Central memory CD8-positive, alpha-beta T cell (primary cell): ENCODE measurements around the gene LRP1.

ENCODE experiments used
- ATAC-seq: fragments of 150-1000 bp; cut with Tn5 transposase; replicated peaks from 2 replicates; pipeline ENCODE4 v1.10.0; 2022; ENCODE audit warnings: mild to moderate bottlenecking, moderate FRiP score, moderate number of reproducible peaks; ENCODE audit not compliant: poor library complexity, severe bottlenecking; ENCODE audit errors: extremely low read depth
- DNase-seq, 2 donors: peaks; one replicate each; pipeline ENCODE4 v3.0.0; 2021; ENCODE audit warnings: low spot score in 2 of 2
- H3K27ac Mint-ChIP-seq: one replicate; pipeline ENCODE4 v1.8.0; 2022; ENCODE audit warnings: low read depth, mild to moderate bottlenecking, moderate library complexity, mixed read lengths
- H3K27me3 Mint-ChIP-seq: one replicate; pipeline ENCODE4 v1.8.0; 2022; ENCODE audit warnings: mixed read lengths
- H3K36me3 Mint-ChIP-seq: one replicate; pipeline ENCODE4 v1.8.0; 2022; ENCODE audit warnings: mild to moderate bottlenecking, moderate library complexity, mixed read lengths; ENCODE audit not compliant: insufficient read depth
- H3K4me1 Mint-ChIP-seq: one replicate; pipeline ENCODE4 v1.8.0; 2022; ENCODE audit warnings: mixed read lengths
- H3K4me3 Mint-ChIP-seq: one replicate; pipeline ENCODE4 v1.8.0; 2022; ENCODE audit warnings: mild to moderate bottlenecking, moderate library complexity, mixed read lengths
- H3K9me3 Mint-ChIP-seq: one replicate; pipeline ENCODE4 v1.8.0; 2022; ENCODE audit warnings: mixed read lengths

The LRP1 gene

DNA sequence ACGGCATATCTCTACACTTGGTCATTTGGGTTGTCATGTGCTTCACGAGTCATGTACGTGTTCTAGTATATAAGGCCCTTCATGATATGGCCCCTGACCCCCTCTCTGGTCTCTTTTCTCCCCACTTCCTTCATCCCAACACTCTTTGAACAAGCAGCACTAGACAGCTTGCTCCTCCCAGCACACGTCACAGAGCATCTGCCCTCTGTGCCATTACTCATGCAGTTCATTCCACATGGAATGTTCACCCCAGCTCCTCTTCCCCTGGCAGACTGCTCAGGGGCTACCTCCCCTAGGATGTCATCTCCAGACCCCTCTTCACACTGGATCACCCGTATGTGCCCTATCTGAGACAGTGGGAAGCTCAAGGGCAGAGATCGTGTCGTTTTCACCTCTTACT lies 33.2 kb downstream of the LRP1 start:
- ATAC-seq: no peak

GRCh38 chr12:57162553-57163125 lies 34.4 kb downstream of the LRP1 start:
- H3K27ac Mint-ChIP-seq: no peak overlapping the region
- H3K27me3 Mint-ChIP-seq: peaks cover 11% of the 10 kb centered on the region
- peaks cover 7% of the 10 kb centered on the region for H3K4me1 Mint-ChIP-seq
- H3K4me3 Mint-ChIP-seq: no peak overlapping the region
- no peaks in the 10 kb centered on the region for H3K36me3 Mint-ChIP-seq
- no peak for ATAC-seq
- H3K9me3 Mint-ChIP-seq: no peaks in the 10 kb centered on the region
- no peak for DNase-seq

More for the DNA sequence above, 33.2 kb downstream of the LRP1 start:
- H3K27me3 Mint-ChIP-seq: peaks cover 11% of the 10 kb centered on the region
- H3K36me3 Mint-ChIP-seq: peaks cover 1% of the 10 kb centered on the region
- no peak overlapping the region for H3K4me3 Mint-ChIP-seq
- peaks cover 10% of the 10 kb centered on the region for H3K4me1 Mint-ChIP-seq
- DNase-seq: no peak
- H3K27ac Mint-ChIP-seq: no peak overlapping the region
- H3K9me3 Mint-ChIP-seq: no peaks in the 10 kb centered on the region

GRCh38 chr12:57164454-57164853 lies 36.2 kb downstream of the LRP1 start:
- Mint-ChIP-seq H3K27me3 (peaks cover 11% of the 10 kb centered on the region), H3K27ac (peak overlapping the region; percentile 64), H3K4me1 (no peaks in the 10 kb centered on the region), H3K4me3 (no peak overlapping the region), H3K9me3 (no peaks in the 10 kb centered on the region), H3K36me3 (no peaks in the 10 kb centered on the region)
- ATAC-seq (no peak), DNase-seq (no peak)

- Mint-ChIP-seq H3K36me3 (no peaks in the 10 kb centered on the region), H3K4me1 (no peaks in the 10 kb centered on the region), H3K27me3 (peaks cover 11% of the 10 kb centered on the region), H3K27ac (peak overlapping the region; percentile 64), H3K9me3 (no peaks in the 10 kb centered on the region), H3K4me3 (no peak overlapping the region)
- DNase-seq: no peak
- ATAC-seq: no peak
These were observed 36.8 kb downstream of the LRP1 start for GRCh38 chr12:57164966-57165625.

DNA sequence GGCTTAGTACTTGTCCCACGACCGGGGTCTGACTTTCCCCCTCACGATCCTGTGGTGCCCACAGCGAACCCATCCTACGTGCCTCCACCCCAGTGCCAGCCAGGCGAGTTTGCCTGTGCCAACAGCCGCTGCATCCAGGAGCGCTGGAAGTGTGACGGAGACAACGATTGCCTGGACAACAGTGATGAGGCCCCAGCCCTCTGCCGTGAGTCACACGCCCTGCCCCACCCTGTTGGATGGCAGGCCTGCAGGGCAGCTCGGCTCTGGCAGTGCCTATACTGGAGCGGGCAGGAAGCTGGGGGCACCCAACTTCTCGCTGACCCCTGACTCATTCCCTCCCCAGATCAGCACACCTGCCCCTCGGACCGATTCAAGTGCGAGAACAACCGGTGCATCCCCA lies 37.5 kb downstream of the LRP1 start:
- peaks cover 11% of the 10 kb centered on the region for H3K27me3 Mint-ChIP-seq
- no peak overlapping the region for H3K4me3 Mint-ChIP-seq
- H3K36me3 Mint-ChIP-seq: no peaks in the 10 kb centered on the region
- no peak for ATAC-seq
- no peaks in the 10 kb centered on the region for H3K4me1 Mint-ChIP-seq
- no peaks in the 10 kb centered on the region for H3K9me3 Mint-ChIP-seq
- no peak for DNase-seq
- H3K27ac Mint-ChIP-seq: no peak overlapping the region

DNA sequence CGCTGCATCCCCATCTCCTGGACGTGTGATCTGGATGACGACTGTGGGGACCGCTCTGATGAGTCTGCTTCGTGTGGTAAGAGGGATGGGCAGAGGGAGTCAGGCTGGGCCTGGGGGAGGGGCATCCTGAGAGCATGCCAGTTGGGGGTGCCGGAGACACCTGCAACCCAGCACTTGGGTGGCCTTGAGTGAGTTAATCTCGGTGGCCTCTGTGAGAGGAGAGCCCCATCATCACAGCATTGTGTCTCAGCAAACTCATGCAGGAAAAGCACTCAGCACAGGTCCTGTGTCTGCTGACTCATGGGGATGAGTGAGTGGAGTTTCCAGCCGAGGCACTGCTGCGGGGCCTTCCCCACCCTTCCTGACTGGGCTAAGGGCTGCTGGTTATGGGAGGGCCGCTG lies 38.7 kb downstream of the LRP1 start:
- H3K9me3 Mint-ChIP-seq: no peaks in the 10 kb centered on the region
- H3K4me3 Mint-ChIP-seq: no peak overlapping the region
- no peaks in the 10 kb centered on the region for H3K4me1 Mint-ChIP-seq
- no peak for DNase-seq
- ATAC-seq: no peak
- no peaks in the 10 kb centered on the region for H3K36me3 Mint-ChIP-seq
- peaks cover 11% of the 10 kb centered on the region for H3K27me3 Mint-ChIP-seq
- no peak overlapping the region for H3K27ac Mint-ChIP-seq

- Mint-ChIP-seq H3K4me1 (no peaks in the 10 kb centered on the region), H3K9me3 (no peaks in the 10 kb centered on the region)
These were observed 39.8 kb downstream of the LRP1 start for GRCh38 chr12:57168058-57168457.

DNA sequence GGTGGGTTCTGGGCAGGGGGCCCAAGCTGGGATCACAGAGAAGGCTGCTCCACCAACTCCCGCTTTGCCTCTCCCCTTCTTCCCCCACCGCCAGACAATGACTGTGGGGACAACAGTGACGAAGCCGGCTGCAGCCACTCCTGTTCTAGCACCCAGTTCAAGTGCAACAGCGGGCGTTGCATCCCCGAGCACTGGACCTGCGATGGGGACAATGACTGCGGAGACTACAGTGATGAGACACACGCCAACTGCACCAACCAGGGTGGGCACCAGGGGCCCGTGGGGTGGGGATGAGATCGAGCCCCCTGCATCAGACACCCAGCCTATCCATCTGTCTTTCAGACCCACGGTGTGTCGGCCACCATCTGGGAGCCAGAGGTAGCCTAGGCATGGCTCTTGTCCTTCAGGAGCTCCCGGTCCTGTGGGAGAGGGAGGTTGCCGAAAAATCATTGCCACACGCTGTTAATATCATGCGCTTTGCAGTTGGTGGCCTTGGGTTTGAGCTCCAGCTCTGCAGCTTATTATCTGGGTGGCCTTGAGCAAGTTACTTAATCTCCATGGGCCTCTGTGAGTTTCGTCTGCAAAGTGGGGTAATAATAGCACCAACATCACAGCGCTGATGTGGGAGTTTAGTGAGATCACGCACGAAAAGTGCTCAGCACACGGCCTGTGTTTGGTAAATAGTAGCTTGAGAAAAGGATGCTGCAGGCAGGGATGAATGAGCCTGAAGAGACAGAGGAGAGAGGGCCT lies 40.9 kb downstream of the LRP1 start:
- H3K4me3 Mint-ChIP-seq: no peak overlapping the region
- H3K9me3 Mint-ChIP-seq: no peaks in the 10 kb centered on the region
- H3K27ac Mint-ChIP-seq: no peak overlapping the region
- ATAC-seq (no peak), DNase-seq (no peak)
- H3K36me3 Mint-ChIP-seq: peaks cover 1% of the 10 kb centered on the region
- peaks cover 10% of the 10 kb centered on the region for H3K27me3 Mint-ChIP-seq
- no peaks in the 10 kb centered on the region for H3K4me1 Mint-ChIP-seq

More at GRCh38 chr12:57168058-57168457, 39.8 kb downstream of the LRP1 start:
- H3K4me3 Mint-ChIP-seq: no peak overlapping the region
- H3K27me3 Mint-ChIP-seq: peaks cover 11% of the 10 kb centered on the region
- H3K27ac Mint-ChIP-seq: no peak overlapping the region
- DNase-seq: no peak
- ATAC-seq: no peak
- peaks cover 1% of the 10 kb centered on the region for H3K36me3 Mint-ChIP-seq

DNA sequence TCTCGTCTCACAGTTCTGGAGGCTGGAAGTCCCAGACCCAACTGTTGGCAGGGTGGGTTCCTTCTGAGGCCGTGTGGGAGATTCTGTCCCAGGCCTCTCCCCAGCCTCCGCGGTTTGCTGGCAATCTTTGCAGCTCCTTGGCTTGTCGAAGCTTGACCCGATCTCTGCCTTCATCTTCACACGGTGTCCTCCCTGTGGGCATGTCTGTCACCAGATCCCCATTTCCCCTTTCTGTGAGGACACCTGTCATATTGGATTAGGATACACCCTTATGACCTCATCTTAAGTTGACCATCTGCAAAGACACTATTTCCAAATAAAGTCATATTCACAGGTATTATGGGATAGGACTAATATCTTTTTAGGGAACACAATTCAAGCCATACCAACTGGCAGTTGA lies 41.7 kb downstream of the LRP1 start:
- Mint-ChIP-seq H3K9me3 (no peaks in the 10 kb centered on the region), H3K27ac (no peak overlapping the region), H3K4me1 (no peaks in the 10 kb centered on the region), H3K4me3 (no peak overlapping the region), H3K27me3 (peaks cover 3% of the 10 kb centered on the region), H3K36me3 (peaks cover 1% of the 10 kb centered on the region)
- no peak for DNase-seq
- no peak for ATAC-seq

DNA sequence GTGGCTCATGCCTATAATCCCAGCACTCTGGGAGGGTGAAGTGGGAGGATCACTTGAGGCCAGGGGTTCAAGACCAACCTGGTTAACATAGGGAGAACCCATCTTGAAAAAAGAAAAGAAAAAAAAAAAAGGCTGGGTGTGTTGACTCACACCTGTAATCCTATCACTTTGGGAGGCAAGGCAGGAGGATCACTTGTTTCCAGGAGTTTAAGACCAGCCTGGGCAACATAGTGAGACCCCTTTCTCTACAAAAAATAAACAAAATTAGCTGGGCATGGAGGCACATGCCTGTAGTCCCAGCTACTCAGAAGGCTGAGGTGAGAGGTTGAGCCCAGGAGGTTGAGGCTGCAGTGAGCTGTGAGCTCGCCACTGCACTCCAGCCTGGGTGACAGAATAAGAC lies 42.1 kb downstream of the LRP1 start:
- Mint-ChIP-seq H3K27ac (peak overlapping the region; percentile 24), H3K36me3 (peaks cover 1% of the 10 kb centered on the region), H3K9me3 (no peaks in the 10 kb centered on the region), H3K27me3 (no peaks in the 10 kb centered on the region), H3K4me3 (no peak overlapping the region), H3K4me1 (no peaks in the 10 kb centered on the region)
- ATAC-seq (no peak), DNase-seq (no peak)

GRCh38 chr12:57170927-57171326 lies 42.6 kb downstream of the LRP1 start:
- Mint-ChIP-seq H3K27me3 (no peaks in the 10 kb centered on the region), H3K9me3 (no peaks in the 10 kb centered on the region), H3K4me1 (no peaks in the 10 kb centered on the region), H3K36me3 (peaks cover 1% of the 10 kb centered on the region), H3K27ac (peak overlapping the region; percentile 24), H3K4me3 (no peak overlapping the region)
- no peak for ATAC-seq
- no peak for DNase-seq

GRCh38 chr12:57171668-57172067 lies 43.4 kb downstream of the LRP1 start:
- DNase-seq (no peak), ATAC-seq (no peak)
- Mint-ChIP-seq H3K9me3 (no peaks in the 10 kb centered on the region), H3K4me3 (no peak overlapping the region), H3K27ac (peak overlapping the region; percentile 24), H3K36me3 (peaks cover 1% of the 10 kb centered on the region), H3K4me1 (no peaks in the 10 kb centered on the region), H3K27me3 (no peaks in the 10 kb centered on the region)

DNA sequence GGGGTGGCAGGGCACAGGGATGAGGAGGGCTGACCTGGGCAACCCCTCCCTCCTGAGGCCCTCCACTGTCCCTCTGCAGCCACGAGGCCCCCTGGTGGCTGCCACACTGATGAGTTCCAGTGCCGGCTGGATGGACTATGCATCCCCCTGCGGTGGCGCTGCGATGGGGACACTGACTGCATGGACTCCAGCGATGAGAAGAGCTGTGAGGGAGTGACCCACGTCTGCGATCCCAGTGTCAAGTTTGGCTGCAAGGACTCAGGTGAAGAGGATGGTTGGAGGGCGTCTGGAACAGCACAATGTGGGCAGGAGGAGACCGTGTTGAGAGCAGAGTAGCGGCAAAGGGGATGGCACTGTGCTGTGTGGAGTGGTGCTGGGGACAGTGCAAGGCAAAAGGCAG lies 44.8 kb downstream of the LRP1 start:
- no peak for ATAC-seq
- DNase-seq: no peak
- Mint-ChIP-seq H3K9me3 (no peaks in the 10 kb centered on the region), H3K27me3 (peaks cover 3% of the 10 kb centered on the region), H3K4me1 (no peaks in the 10 kb centered on the region), H3K27ac (peak overlapping the region; percentile 58), H3K4me3 (no peak overlapping the region), H3K36me3 (peaks cover 1% of the 10 kb centered on the region)
